HG03060 (cell line): ENCODE results near the gene TMPRSS11A.
A peak's percentile ranks its signal among the peaks of the same experiment; 100 is the strongest.

Experiments
- ATAC-seq: cut with Tn5 transposase; IDR thresholded peaks from one replicate; pipeline ENCODE4 v1.9.1; 2021; ENCODE audit warnings: low read depth, moderate number of reproducible peaks; ENCODE audit not compliant: unreplicated experiment

TMPRSS11A gene

DNA sequence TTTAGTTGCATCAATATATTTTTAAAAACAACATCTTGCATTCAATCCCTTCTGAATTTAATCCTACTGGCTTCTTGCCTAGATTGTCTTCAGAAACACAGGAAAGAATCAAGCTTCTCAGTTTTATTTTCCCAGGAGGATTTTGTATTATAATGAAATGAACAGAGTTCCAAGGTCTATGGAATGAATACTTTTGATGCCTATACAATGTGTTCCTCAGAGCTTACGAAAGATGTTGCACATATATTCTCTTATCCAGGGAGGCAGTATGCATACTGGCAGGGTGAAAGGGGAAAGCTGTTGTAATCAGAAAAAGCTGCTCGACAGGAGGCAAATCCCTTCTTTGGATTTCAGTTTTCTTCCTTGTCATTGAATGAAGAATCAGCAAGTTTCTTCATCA is 88.3 kb downstream of the TMPRSS11A start:
- ATAC-seq: no peak

DNA sequence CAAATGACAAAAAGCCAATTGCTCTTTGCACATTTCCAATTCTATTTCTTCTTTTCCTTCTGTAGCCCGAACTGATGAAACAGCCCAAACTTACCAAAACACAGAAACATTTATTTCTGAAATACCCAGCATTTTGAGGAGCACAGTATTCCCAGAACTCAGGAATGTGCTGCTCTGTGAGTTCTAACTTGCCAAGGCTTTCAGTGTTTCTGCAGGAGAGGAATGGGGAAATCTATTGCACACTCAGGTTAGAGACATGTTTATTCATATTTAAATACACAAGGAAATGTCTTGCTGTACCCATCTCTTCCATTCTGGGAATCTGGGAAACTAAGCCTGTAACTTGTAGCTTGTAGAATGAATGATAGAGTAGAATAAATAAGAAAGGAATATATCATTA is 90.2 kb downstream of the TMPRSS11A start:
- no peak for ATAC-seq

DNA sequence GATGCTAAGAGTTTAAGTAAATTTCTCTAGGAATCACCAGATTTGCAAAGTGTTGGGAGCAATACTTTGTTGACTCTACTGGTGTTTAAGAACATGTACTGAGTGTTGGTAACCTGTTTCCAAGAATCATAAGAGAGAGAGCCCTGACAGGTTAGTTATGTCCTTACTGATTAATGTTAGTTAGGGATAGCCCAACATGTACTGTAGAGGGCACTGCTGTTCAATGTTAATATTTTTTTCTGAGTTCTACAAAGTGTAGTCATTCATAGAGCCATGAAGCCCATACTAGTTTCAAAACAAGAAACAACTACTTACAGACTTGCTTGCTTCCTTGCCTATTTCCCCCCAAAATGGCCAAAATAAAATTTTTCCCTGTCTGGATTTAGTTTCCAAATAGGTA is 91.4 kb downstream of the TMPRSS11A start:
- peak; percentile 89 for ATAC-seq

DNA sequence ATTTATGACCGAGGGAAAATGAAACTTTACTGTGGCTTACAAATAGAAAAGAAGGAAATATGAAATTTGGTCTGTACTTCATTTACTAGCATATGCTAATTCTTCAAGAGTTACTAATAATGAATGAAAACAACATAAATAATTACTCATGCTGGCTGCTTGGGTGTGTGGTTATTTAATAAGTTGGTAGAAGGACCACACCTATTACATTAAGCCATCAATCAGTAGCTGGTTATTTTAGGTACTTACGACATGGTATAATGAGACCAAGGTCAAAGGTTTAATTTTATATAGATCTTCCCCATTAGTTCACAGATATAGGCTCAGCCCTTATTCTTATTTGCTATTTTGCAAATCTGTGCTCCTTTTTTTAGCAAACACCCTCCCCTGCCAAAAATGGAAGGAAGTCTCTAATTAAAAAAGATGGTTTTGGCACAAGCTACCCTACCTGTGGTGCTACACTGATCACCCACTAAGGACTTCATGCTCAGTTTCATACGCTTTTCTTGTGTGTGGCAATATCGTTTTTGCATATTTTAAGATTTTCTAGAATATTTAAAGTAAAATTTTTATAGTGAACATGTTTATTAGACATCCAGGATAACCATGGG is 93.6 kb downstream of the TMPRSS11A start:
- no peak for ATAC-seq

GRCh38 chr4:67861513-67861912 is 101.8 kb downstream of the TMPRSS11A start:
- peak; percentile 44 for ATAC-seq
